Hippocampal formation (tissue), 2 donors: ENCODE measurements around the gene SORBS2.

Source experiments
- DNase-seq, 2 donors: peaks; one replicate each; lab custom pipeline; 2025; lab: John Stamatoyannopoulos, UW

The SORBS2 gene

DNA sequence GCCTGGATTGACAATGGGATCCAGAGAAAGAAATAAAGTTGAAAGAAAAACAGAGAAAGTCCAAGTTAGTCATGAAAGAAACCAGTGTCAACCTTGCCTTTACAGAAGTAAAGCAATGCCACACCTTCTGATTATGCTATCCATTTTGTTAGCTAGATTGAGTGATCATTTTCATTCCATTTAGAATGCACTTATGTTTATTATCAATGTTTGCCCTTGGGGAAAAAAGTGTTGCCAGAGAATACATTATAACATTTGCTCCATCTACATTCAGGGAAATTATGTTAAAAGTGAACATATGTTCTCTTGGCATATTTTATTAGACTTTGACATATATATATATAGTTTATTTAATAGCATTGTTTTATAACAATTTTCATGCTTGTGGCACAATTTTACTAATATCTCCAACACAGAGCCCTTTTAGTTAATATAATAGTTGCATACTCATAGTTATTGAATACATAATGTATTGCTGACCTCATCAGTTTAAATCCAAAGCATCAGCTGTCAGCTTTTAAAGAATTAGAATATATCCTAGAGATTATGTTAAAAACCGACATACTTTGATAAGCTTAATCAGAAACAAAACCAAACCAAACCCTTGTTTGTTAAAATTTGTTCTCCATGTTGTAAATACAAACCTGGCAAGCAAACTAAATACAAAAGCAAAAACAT lies 134.2 kb downstream of the SORBS2 start:
- DNase-seq, result no peak

DNA sequence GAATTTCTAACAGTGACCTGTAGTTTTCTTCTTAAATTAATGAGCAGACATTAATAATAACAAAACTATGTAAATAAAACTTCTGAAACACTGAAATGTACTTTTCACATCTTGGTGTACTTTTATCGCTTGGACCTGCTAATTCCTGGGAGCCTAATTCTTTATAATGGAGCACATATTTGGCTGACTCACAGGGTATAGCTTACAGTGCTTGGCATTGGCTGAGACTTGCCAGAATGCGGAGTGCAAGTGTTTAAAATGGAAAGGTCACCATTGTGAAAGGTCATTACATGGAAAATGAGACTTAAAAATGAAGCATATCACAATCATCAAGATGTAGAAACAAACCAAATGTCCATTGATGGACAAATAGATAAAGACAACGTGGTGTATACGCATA lies 139.4 kb downstream of the SORBS2 start:
- no peak for DNase-seq

GRCh38 chr4:185672151-185672550 lies 139.8 kb downstream of the SORBS2 start:
- DNase-seq, result no peak

- no peak for DNase-seq
Observed at GRCh38 chr4:185671496-185671895, 140.5 kb downstream of the SORBS2 start.

DNA sequence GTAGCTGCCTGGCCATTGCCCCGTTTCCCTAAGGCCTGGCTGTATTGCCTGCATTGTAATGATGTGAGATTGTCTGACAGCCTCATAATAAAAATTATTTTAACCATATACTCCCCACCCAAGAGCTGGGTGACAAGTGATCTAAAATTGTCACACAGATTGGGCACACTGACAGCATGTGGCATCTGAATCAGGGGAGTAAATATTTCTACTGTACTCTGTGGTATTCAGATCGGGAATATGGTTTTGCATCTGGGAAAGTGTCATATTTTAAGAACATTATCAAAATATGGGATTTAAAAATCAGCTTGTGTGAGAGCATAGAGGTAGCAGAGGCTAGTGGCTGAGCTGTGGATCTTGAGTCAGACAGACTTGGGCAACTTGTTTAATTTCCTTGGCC lies 140.9 kb downstream of the SORBS2 start:
- no peak for DNase-seq

DNA sequence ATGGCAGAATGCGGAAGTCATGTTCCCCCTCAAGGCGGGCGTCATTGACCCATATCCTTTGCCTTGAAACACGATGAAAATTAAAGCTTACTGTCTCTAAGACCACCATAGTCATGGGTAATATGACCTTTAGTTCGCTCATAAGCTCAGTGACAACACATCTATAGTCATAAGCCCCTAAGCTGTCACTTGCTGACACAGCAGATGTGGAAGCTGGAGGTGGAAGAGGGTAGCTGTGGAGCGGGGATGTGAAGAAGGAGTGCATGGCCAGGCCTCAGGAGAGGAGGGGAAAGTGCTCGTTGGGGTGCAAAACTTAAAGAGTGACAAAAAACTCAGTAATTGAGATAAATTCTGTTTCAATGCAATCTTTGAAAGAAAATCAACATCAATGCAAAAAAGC lies 142.7 kb downstream of the SORBS2 start:
- no peak for DNase-seq

DNA sequence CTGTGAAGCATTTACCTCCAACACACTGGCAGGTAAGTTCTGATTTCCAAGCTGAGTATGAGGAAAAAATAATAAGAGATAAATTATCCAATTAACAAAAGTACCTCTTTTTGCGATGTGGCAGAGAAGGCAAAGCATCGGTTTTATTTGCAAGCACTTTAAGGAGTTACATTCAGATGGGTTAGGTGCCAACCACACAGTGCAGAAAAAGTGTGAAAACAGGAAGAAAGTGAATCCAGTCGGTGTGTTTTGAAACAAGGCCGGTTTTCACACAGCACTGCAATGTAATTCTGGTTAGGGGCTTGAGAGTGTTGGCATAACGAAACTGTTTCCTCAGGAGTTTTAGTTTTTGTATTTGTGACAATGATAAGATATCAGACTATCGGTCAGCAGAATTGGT lies 145.8 kb downstream of the SORBS2 start:
- DNase-seq, result no peak

DNA sequence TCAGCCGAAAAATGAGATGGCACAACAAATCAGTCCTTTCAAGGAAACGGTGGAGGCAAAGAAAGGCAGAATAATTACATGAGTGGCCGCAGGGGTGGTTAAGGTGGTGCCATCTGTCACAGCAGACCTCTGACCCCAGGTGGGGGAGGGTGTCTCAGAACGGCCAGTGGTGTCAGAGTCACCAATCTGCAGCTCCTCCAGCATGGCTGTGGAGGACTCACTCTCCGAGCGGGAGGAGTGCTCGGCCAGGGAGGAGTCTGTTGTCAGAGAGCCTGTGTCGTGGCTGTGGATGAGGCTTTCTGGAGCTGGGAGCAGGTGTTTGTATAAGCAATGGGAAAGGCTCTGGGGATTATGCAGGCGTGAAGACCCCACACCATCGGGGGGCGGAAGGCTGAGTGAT lies 146.3 kb downstream of the SORBS2 start:
- DNase-seq, result no peak

DNA sequence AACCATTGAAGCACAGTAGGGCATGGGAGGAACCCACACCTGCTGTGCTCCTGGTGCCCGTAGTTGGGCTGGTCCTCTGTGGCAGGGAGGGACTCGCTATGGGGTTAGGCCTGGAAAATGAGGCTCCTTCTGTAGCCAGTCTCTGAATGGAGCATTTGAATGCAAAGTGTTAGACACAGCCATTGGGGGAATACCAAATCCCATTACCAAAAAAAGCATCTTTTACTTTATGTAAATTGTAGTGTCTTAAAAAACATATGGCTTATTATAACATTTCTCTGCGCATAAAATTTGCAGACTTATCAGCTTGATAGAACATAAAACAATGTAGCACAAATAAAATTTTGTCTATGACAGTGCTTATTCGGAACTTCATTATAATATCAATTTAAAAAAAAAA lies 147.5 kb downstream of the SORBS2 start:
- no peak for DNase-seq

- DNase-seq, result no peak
Observed at GRCh38 chr4:185662030-185662778, 149.8 kb downstream of the SORBS2 start.

DNA sequence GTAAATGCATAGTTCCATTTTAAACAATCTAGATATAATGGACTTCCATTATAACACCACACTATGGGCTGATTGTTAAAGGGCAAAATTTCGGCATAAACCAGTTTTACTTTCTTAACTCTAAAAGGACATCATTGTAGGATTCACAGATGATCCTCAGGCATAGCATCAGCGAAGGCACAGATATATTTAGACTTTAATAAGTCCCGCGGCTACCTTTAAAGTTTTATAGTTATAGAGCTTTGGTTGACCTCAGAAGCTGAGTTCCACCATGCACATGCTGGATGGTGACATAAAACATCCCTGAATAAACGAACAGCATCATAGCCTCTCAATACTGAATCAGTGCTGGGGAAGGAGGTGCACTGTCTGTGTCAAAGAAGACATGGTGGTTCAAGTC lies 151.7 kb downstream of the SORBS2 start:
- DNase-seq, result no peak

DNA sequence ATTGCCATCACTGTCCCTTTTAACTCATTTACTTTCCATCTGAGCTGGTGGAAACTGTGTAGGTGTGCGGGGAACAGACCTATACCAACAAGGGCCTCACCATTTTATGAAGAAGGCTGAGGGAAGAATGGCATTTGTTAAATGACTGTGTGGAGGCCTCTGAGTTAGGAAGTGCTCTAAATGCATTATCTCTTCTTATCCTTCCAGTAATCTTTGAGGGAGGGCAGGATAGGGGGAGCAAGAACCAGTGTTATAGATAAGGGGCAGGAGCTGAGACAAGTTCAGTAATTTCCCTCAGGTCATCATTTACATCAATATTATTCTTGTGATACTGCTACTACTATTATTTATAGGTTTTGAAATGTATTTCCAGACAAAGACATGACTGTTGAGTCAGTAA lies 154.3 kb downstream of the SORBS2 start:
- DNase-seq, result no peak

- DNase-seq, result peak; percentile 3 to 16
Observed at GRCh38 chr4:185657183-185657582, 154.8 kb downstream of the SORBS2 start.

DNA sequence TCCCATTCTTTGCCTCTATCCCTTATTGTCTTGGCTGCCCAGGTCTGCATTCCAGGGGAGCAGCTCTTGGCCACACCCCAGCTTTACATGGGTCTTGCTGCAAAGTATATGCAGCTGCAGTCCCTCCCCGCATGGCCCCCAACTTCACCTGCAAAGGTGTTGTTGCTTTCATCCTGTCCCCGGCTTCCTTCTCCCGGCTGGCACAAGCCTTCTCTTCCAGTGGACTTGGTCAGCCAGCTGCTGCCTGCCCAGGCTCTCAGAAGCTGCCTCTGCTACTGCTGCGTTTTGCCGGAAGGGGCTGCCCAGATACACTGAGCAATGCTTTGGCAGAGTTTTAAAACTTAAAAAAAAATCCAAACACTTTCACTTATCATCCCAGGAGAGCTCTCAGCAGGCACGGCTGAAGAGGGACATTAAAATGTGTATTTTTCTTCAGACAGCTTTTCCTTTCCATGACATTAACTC lies 155.5 kb downstream of the SORBS2 start:
- peak; percentile 6 to 40 for DNase-seq

- DNase-seq, result no peak
Observed at GRCh38 chr4:185654965-185655554, 156.9 kb downstream of the SORBS2 start.

GRCh38 chr4:185654311-185654710 lies 157.7 kb downstream of the SORBS2 start:
- no peak for DNase-seq

DNA sequence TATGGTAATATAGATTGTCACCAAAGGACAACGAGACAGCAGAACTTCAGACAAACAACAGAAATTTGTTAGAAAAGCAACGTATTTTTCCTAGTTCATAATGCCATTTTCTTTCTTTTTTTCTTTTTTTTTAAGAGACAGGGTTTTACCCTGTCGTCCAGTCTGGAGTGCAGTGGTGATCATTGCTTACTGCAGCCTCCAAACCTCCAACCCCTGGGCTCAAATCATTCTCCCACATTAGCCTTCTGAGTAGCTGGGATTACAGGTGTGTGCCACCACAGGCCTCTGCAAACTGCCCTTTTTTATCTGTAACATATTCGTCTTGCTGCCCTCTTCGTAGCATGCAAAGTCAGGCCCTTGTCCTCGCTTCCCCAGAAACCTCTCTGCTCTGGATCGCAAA lies 160.1 kb downstream of the SORBS2 start:
- no peak for DNase-seq

DNA sequence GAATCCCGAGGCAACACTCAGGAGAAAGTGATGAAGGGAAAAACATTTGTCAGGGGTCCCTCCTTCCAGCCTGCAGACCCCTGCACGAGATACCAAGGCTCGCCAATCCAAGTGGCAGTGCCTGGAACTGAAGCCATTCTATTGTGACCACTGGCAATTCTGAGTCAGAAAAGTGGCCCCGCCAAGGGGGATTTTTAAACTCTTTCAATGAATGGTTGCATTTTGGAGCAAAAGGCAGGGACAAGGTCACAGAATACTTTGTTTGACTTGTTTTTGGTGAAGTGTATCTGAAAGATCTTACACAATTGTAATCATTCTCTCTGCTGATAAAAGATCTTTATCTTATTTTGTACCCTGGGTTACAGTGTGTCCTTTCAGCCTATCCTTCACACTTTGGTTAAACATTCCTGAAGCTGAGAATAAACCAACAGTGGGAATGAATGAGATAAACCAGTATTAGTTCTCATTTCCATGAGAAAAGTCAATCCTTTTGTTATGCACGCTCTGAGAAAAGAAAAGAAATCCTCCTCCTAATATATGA lies 160.8 kb downstream of the SORBS2 start:
- no peak for DNase-seq

DNA sequence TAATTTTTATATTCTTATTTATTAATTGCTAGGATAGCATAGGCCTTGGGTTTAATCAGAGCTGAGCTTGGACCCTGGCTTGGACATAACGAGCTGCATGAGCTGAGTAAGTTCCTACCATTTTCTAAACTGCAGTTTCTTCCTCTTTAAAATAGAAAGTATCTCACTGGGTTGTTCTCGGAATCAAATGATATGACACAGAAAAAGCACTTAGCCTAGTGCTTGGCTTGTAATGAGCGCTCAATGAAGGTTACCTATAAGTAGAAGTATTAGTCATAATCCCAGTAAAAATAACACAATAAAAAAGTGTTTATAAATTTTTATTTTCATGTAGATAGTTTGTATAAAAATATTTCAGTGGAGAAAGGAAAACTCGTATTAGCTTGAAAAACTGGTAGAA lies 163.4 kb downstream of the SORBS2 start:
- no peak for DNase-seq

GRCh38 chr4:185645403-185645802 lies 166.6 kb downstream of the SORBS2 start:
- DNase-seq, result no peak

GRCh38 chr4:185644408-185644807 lies 167.6 kb downstream of the SORBS2 start:
- no peak for DNase-seq

GRCh38 chr4:185642907-185643306 lies 169.1 kb downstream of the SORBS2 start:
- no peak for DNase-seq
